ENCODE measurements around the gene LRCOL1.
A peak's percentile ranks its signal among the peaks of the same experiment; 100 is the strongest.

The LRCOL1 gene

DNA sequence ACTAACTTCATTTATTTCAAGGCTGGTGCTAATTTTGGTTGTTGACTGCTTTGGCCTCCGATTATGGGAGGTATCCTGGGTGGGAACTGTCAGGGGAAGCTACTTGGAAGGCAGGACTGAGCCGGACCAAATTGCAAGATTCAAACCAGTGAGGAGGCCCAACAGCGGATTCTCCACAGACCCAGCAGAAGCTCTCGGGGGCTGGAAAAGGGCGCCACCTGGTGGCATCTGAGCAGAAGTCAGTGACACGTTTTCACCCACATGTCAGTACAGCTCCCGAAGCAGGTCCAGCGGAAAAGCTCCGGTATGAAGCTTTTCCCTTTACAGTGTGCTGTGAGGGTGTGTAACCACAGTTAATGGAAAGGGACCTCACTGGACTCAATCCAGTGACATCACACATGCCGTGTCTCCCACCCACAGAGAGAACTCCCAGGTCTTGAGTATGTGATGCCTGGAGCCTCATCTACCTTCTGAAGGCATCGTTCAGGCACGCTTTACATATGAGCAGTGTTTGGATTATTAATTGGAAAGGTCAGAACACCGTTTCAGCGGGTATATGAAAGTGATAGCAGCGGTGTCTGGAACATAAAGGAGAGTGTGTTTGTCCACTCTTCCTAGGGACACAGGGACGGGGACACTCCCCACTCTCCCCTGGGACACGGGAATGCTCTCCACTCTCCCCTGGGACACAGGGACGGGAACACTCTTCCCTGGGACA is 4.6 kb upstream of the LRCOL1 start:
- H3K9me2 ChIP-seq (ENCODE audit: low read depth, low read length), result no peaks in the 10 kb centered on the region
- H3K27ac ChIP-seq (ENCODE audit: low read depth, low read length, poor library complexity, severe bottlenecking), result no peak overlapping the region
- no peak overlapping the region for H3K4me3 ChIP-seq (ENCODE audit: low read depth, low read length, poor library complexity, severe bottlenecking)
- H3K4me2 ChIP-seq (ENCODE audit: low read length), result no peak overlapping the region
- H4K20me1 ChIP-seq (ENCODE audit: insufficient read depth, low read length), result no peaks in the 10 kb centered on the region
- H3K79me2 ChIP-seq (ENCODE audit: insufficient read depth, low read length), result no peaks in the 10 kb centered on the region
- no peak overlapping the region for H2AFZ ChIP-seq (ENCODE audit: low read length)
- peaks cover 15% of the 10 kb centered on the region; the same call in 1 of the 2 replicates for H3K27me3 ChIP-seq (ENCODE audit: insufficient read depth, low read length)
- no peak for TF ChIP-seq EZH2 (IDR thresholded peaks at IDR 0.05; ENCODE audit: borderline replicate concordance, low read length)
- TF ChIP-seq, protein P1, sequence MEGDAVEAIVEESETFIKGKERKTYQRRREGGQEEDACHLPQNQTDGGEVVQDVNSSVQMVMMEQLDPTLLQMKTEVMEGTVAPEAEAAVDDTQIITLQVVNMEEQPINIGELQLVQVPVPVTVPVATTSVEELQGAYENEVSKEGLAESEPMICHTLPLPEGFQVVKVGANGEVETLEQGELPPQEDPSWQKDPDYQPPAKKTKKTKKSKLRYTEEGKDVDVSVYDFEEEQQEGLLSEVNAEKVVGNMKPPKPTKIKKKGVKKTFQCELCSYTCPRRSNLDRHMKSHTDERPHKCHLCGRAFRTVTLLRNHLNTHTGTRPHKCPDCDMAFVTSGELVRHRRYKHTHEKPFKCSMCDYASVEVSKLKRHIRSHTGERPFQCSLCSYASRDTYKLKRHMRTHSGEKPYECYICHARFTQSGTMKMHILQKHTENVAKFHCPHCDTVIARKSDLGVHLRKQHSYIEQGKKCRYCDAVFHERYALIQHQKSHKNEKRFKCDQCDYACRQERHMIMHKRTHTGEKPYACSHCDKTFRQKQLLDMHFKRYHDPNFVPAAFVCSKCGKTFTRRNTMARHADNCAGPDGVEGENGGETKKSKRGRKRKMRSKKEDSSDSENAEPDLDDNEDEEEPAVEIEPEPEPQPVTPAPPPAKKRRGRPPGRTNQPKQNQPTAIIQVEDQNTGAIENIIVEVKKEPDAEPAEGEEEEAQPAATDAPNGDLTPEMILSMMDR (IDR thresholded peaks at IDR 0.05; ENCODE audit: low read length), result peak; percentile 82
- H3K36me3 ChIP-seq (ENCODE audit: insufficient read depth, low read length), result no peaks in the 10 kb centered on the region; the same call in 1 of the 2 replicates
- 0 out of 2 replicates have a peak, but pooled peaks cover 6% of the 10 kb centered on the region for H3K9me3 ChIP-seq (ENCODE audit: low read length)
- no peaks in the 10 kb centered on the region for H3F3A ChIP-seq (ENCODE audit: insufficient read depth, low read length)
- no peaks in the 10 kb centered on the region for H3K4me1 ChIP-seq (ENCODE audit: insufficient read depth, low read length, severe bottlenecking)
- H3K9ac ChIP-seq (ENCODE audit: low read length), result no peak overlapping the region

DNA sequence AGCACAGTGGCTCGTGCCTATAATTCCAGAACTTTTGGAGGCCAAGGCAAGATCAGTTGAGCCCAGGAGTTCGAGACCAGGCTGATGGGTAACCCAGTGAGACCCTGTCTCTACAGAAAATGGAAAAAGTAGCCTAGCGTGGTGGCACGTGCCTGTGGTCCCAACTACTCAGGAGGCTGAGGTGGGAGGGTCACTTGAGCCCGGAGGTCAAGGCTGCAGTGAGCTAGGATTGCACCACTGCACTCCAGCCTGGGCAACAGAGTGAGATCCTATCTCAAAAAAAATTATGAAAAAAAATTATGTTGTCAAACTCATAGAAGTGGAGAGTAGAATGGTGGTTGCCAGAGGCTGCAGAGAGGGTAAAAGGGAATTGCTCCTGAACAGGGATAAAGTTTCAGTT is 3.6 kb upstream of the LRCOL1 start:
- Histone ChIP-seq H3K79me2 (ENCODE audit: insufficient read depth, low read length) (no peaks in the 10 kb centered on the region), H4K20me1 (ENCODE audit: insufficient read depth, low read length) (no peaks in the 10 kb centered on the region), H3K4me3 (ENCODE audit: low read depth, low read length, poor library complexity, severe bottlenecking) (no peak overlapping the region), H3F3A (ENCODE audit: insufficient read depth, low read length) (no peaks in the 10 kb centered on the region), H3K4me1 (ENCODE audit: insufficient read depth, low read length, severe bottlenecking) (no peaks in the 10 kb centered on the region), H3K9ac (ENCODE audit: low read length) (no peak overlapping the region), H3K27me3 (ENCODE audit: insufficient read depth, low read length) (peaks cover 15% of the 10 kb centered on the region; the same call in 1 of the 2 replicates), H3K27ac (ENCODE audit: low read depth, low read length, poor library complexity, severe bottlenecking) (no peak overlapping the region), H2AFZ (ENCODE audit: low read length) (no peak overlapping the region), H3K36me3 (ENCODE audit: insufficient read depth, low read length) (no peaks in the 10 kb centered on the region; the same call in 1 of the 2 replicates), H3K4me2 (ENCODE audit: low read length) (no peak overlapping the region), H3K9me2 (ENCODE audit: low read depth, low read length) (no peaks in the 10 kb centered on the region), H3K9me3 (ENCODE audit: low read length) (0 out of 2 replicates have a peak, but pooled peaks cover 6% of the 10 kb centered on the region)
- TF ChIP-seq, protein P1 (IDR thresholded peaks at IDR 0.05; ENCODE audit: low read length), result no peak
- TF ChIP-seq EZH2 (IDR thresholded peaks at IDR 0.05; ENCODE audit: borderline replicate concordance, low read length), result no peak

GRCh38 chr12:132611620-132612019 is 1.2 kb upstream of the LRCOL1 start:
- no peak overlapping the region for H3K4me3 ChIP-seq (ENCODE audit: low read depth, low read length, poor library complexity, severe bottlenecking)
- TF ChIP-seq EZH2 (IDR thresholded peaks at IDR 0.05; ENCODE audit: borderline replicate concordance, low read length), result no peak
- TF ChIP-seq, protein P1 (IDR thresholded peaks at IDR 0.05; ENCODE audit: low read length), result no peak
- H3K9me2 ChIP-seq (ENCODE audit: low read depth, low read length), result no peaks in the 10 kb centered on the region
- no peak overlapping the region for H3K9ac ChIP-seq (ENCODE audit: low read length)
- no peaks in the 10 kb centered on the region for H4K20me1 ChIP-seq (ENCODE audit: insufficient read depth, low read length)
- no peak overlapping the region for H3K4me2 ChIP-seq (ENCODE audit: low read length)
- H3F3A ChIP-seq (ENCODE audit: insufficient read depth, low read length), result no peaks in the 10 kb centered on the region
- no peaks in the 10 kb centered on the region for H3K4me1 ChIP-seq (ENCODE audit: insufficient read depth, low read length, severe bottlenecking)
- 0 out of 2 replicates have a peak, but pooled peaks cover 4% of the 10 kb centered on the region for H3K9me3 ChIP-seq (ENCODE audit: low read length)
- no peaks in the 10 kb centered on the region for H3K79me2 ChIP-seq (ENCODE audit: insufficient read depth, low read length)
- no peaks in the 10 kb centered on the region; the same call in 1 of the 2 replicates for H3K36me3 ChIP-seq (ENCODE audit: insufficient read depth, low read length)
- peaks cover 15% of the 10 kb centered on the region; the same call in 1 of the 2 replicates for H3K27me3 ChIP-seq (ENCODE audit: insufficient read depth, low read length)
- H2AFZ ChIP-seq (ENCODE audit: low read length), result no peak overlapping the region
- H3K27ac ChIP-seq (ENCODE audit: low read depth, low read length, poor library complexity, severe bottlenecking), result no peak overlapping the region
